Prostate gland (tissue), 2 donors: ENCODE data around the gene ATXN2. TPM values are rescaled to one million over a fixed set of nuclear protein-coding genes. Genes with fewer than 3 reads are reported as not detected.

Source experiments
- DNase-seq: peaks from one replicate; pipeline ENCODE4 v3.0.0-alpha.2; 2019; ENCODE audit warnings: low spot score
- H3K27ac ChIP-seq, 2 donors: fragments of 200-600 bp; sonication (generic); 2 replicates each; pipeline ENCODE4 v1.5.1; 2017 to 2019
- H3K27me3 ChIP-seq: fragments of 200-600 bp; sonication (generic); replicated peaks from 2 replicates; pipeline ENCODE4 v1.5.1; 2019; ENCODE audit not compliant: insufficient read depth
- H3K36me3 ChIP-seq, 2 donors: fragments of 200-600 bp; sonication (generic); 1 replicate in 1 of 2; 2 replicates in 1 of 2; pipeline versions ENCODE4 v1.5.1 to v1.8.1; 2017 to 2019
- H3K4me1 ChIP-seq: fragments of 200-600 bp; sonication (generic); replicated peaks from 2 replicates; pipeline ENCODE4 v1.5.1; 2019
- H3K4me3 ChIP-seq, 2 donors: fragments of 200-600 bp; sonication (generic); 2 replicates each; pipeline ENCODE4 v1.5.1; 2017 to 2019
- H3K9me3 ChIP-seq: fragments of 200-600 bp; sonication (generic); 2 replicates; pipeline ENCODE4 v1.5.1; 2017
- CTCF ChIP-seq, 4 experiments: fragments of 200-600 bp in 2 of 4; fragments of 450-650 bp in 2 of 4; sonication (generic) in 2 of 4; IDR thresholded peaks; 1 replicate in 3 of 4; 2 replicates in 1 of 4; pipeline ENCODE4 v1.5.1; 2016 to 2019; ENCODE audit warnings: antibody characterized with exemption in 4 of 4, mild to moderate bottlenecking in 2 of 4, moderate library complexity in 2 of 4
- POLR2A ChIP-seq: fragments of 450-650 bp; IDR thresholded peaks from one replicate; pipeline ENCODE4 v1.6.1; 2016; ENCODE audit warnings: antibody characterized with exemption, mild to moderate bottlenecking
- POLR2AphosphoS5 ChIP-seq: sonication (generic); formaldehyde crosslinking; IDR thresholded peaks from one replicate; pipeline ENCODE4 v1.6.1; 2017; ENCODE audit warnings: antibody characterized with exemption
- WGBS: methylation state at CpG from one replicate; pipeline ENCODE4 v1.1.5; 2018; 5-methylcytosine and 5-hydroxymethylcytosine counted together
- intact Hi-C: fragments of 100-400 bp; cut with DNase I; formaldehyde crosslinking; loops from one replicate; pipeline ENCODE4 v1.14.2; 2022
- total RNA-seq, 2 donors: library from RNA; depleted of rRNA; stranded (reverse); fragments of >200 nt; gene quantifications; one replicate each; pipeline ENCODE4 v1.1.0, GENCODE V29; 2016

ATXN2 gene
- total RNA-seq, 2 donors from 2014 or later, result 29.5 to 95.5 TPM

DNA sequence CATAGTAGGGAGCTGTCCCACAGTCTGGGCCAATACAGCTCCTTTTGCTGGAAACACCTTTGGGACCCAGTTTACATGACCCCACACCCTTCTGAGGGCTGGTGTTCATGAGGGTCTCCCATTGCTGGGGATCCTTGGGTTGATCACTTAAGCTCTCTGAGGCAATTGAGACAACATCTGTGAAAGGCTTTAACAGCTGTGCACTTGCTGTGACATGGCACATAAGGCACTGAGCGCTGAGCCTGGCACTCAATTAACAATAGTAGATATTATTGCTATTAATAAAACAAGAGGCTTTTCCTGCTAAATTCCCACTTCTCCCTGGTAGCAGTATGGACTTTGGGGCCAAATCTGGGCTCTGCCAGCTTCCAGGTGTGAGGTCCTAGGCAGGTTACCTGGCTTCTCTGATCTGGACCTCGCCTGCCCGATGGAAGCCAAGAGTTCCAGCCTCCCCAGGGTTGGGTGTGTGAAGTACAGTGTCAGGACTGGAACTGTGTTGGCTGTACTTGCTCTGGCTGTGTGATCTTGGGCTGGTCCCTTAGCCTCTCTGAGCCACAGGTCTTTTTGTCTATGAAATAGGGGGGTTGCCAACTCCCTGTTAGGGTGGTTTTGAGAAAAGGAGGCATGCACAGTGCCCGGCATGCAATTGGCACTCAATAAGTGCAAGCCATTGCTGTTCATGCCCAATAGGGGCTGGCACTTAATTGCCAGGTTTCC lies 190.3 kb downstream of the ATXN2 start:
- peak overlapping the region in 1 of 2 donors; percentile 54 for H3K27ac ChIP-seq
- H3K4me3 ChIP-seq, result no peak overlapping the region
- no peak for TF ChIP-seq POLR2AphosphoS5
- TF ChIP-seq POLR2A, result no peak
- TF ChIP-seq CTCF (IDR thresholded peaks at IDR 0.05), result no peak
- WGBS, result 84% methylated on average over 4 of the region's 4 CpGs
- intact Hi-C loops, result loop anchor here (5.0 kb wide), 1 partner anchor 43 kb away; no protein-coding TSS in a partner anchor
- no peaks in the 10 kb centered on the region for H3K9me3 ChIP-seq
- H3K36me3 ChIP-seq, result no peaks in the 10 kb centered on the region
- no peak for DNase-seq
- H3K27me3 ChIP-seq, result no peaks in the 10 kb centered on the region
- peaks cover 5% of the 10 kb centered on the region for H3K4me1 ChIP-seq

DNA sequence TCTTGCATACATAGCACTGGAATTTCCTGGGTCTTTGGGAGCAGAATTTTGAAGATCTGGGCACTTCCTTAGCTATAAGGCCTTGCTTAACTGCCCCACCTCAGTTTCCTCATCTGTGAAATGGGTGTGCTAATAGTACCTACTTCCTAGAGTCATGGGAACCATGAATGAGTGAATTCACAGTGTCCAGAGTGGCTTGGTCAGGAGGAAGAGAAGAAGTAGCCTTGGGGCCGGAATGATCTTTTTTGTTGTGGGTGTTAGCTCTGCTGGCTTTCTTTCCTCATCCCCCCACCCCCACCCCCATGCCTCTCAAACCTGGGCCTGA lies 191.0 kb downstream of the ATXN2 start:
- intact Hi-C loops, result loop anchor here (5.0 kb wide), 1 partner anchor 44 kb away; no protein-coding TSS in a partner anchor
- 78% methylated on average over 1 of the region's 1 CpG for WGBS
- Histone ChIP-seq H3K27me3 (no peaks in the 10 kb centered on the region), H3K36me3 (no peaks in the 10 kb centered on the region), H3K4me1 (peaks cover 5% of the 10 kb centered on the region), H3K4me3 (no peak overlapping the region), H3K27ac (no peak overlapping the region), H3K9me3 (no peaks in the 10 kb centered on the region)
- DNase-seq, result no peak
- no peak for TF ChIP-seq CTCF (IDR thresholded peaks at IDR 0.05)
- TF ChIP-seq POLR2A, result no peak
- TF ChIP-seq POLR2AphosphoS5, result no peak

DNA sequence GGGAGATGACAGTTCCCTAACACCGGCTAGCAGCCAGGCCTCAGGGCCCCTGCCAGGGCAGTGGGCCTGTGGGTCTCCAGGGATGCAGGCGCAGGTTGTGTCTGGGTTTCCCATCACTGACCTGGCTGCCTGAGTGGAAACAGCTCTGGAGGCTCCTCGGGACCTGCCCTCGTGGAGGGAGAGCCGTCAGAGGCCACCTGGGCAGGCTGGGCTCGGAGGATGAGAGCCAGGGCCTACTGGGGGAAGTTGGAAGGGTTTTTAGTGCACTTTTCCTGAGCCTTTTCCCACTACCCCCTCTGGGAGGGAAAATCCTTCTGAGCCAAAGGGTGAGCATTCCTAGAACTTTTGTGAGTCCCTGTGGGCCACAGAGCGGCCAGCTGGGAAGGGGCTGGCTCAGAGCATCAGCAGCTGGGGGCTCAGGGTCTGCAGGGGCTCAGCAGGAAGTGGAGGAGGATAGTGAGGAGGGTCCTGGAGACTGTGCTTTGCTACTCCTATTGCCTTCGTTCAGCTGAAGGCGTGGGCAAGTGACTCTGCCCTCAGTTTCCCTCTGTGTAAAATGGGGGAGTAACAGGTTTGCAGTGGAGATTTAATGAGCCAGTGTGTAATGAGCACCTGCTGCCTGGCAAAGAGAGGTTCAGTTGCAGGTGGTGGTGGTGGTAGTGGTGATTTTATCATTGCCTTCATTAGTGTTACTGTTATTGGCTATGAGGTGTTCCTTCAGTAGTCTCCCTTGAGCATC lies 191.6 kb downstream of the ATXN2 start:
- no peaks in the 10 kb centered on the region for H3K9me3 ChIP-seq
- peak overlapping the region; percentile 84 to 93 for H3K4me3 ChIP-seq
- intact Hi-C loops, result loop anchor here (5.0 kb wide), 1 partner anchor 45 kb away; no protein-coding TSS in a partner anchor
- H3K27me3 ChIP-seq, result no peaks in the 10 kb centered on the region
- H3K27ac ChIP-seq, result peak overlapping the region; percentile 67 to 69
- DNase-seq, result no peak
- TF ChIP-seq CTCF (IDR thresholded peaks at IDR 0.05) (no peak), POLR2AphosphoS5 (no peak), POLR2A (no peak)
- H3K4me1 ChIP-seq, result peaks cover 5% of the 10 kb centered on the region
- no peaks in the 10 kb centered on the region for H3K36me3 ChIP-seq
- WGBS, result 80% methylated on average over 9 of the region's 9 CpGs

DNA sequence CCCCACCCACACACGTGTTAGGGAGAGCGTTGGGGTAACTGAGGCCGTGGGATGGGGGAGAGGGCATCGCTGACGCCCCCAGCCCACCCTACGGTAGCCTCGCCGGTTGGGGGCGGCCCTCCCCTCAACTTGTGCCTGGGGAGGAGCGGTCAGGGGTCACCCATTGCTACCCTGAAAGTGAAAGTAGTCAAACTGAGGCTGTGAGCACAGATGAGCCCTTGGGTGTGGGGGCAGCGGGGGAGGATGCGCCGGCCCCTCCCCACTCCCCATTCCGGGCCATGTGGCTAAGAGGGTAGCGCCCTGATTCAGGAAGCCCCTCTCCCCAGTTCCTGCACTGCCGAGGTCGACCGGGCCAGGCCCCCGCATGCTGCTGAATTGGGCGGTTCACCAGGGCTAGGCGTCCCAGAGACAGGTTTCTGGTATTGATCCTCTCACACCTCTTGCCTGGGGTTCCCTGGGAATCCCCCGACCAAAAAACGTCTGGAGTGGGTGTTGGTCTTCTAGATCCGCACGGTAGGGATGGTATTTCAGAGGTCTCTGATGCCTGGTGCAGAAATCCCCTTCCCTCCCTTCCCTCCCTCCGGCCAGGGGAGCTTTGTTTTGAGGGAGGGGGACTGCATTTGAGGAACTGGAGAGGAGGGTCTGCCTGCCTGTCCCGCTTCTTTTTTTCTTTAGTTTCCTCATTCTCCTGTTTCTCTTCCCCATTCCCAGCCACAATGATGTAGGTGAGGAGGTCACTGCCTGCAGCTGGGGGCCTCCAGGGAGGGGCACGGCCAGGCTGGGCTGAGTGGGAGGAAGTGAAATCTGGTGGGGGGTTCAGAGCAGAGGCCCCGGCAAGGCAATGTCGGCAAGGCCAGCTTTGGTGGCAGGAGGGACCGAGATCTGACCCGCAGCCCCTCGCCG lies 192.4 kb downstream of the ATXN2 start:
- DNase-seq, result no peak
- no peaks in the 10 kb centered on the region for H3K9me3 ChIP-seq
- H3K27me3 ChIP-seq, result no peaks in the 10 kb centered on the region
- peaks cover 5% of the 10 kb centered on the region for H3K4me1 ChIP-seq
- intact Hi-C loops, result loop anchor here (5.0 kb wide), 1 partner anchor 46 kb away; no protein-coding TSS in a partner anchor
- peak overlapping the region; percentile 84 to 93 for H3K4me3 ChIP-seq
- peak overlapping the region; percentile 67 to 69 for H3K27ac ChIP-seq
- TF ChIP-seq POLR2A (no peak), POLR2AphosphoS5 (no peak), CTCF (IDR thresholded peaks at IDR 0.05) (no peak)
- no peaks in the 10 kb centered on the region for H3K36me3 ChIP-seq
- WGBS, result 28% methylated on average over 30 of the region's 34 CpGs
